Measurements from ENCODE around the gene B4GALNT1. TPM values are rescaled to one million over a fixed set of nuclear protein-coding genes. Genes with fewer than 3 reads are reported as not detected.

Gene B4GALNT1
- total and polyA plus RNA-seq, 9 of the 15 experiments (the other 6 are each of a cell fraction or from before 2014, with no cell fraction given), result 1.0 to 32.2 (median 9.8) TPM

GRCh38 chr12:57629897-57630471 lies 3.0 kb downstream of the B4GALNT1 start:
- intact Hi-C loops (cut with micrococcal nuclease) (no loop called here), in situ Hi-C loops (cut with MboI) (loop anchor here (5.0 kb wide), 2 partner anchors 62 to 102 kb away; partner anchors contain the start of gene OS9)
- ATAC-seq, result no peak
- Histone ChIP-seq H3K4me2 (ENCODE audit: insufficient read depth, low read length) (no peak overlapping the region), H3K27me3 (ENCODE audit: control insufficient read depth in 2 of 2, insufficient read depth in 2 of 2, low read length in 2 of 2) (no peaks in the 10 kb centered on the region), H3K9ac (ENCODE audit: insufficient read depth in 1 of 2, low read depth in 2 of 2, low read length in 2 of 2) (0 out of 4 replicates have a peak overlapping the region, but pooled peaks of 1 of the 2 experiments have one; percentile 48), H3K36me3 (ENCODE audit: control insufficient read depth, insufficient read depth, low read length) (peaks cover 46% of the 10 kb centered on the region; the same call in 2 of the 3 replicates), H3K4me3 (no peak overlapping the region), H3K9me1 (ENCODE audit: control insufficient read depth, insufficient read depth, low read length) (no peaks in the 10 kb centered on the region), H4K20me1 (replicated peaks; ENCODE audit: control insufficient read depth, insufficient read depth, low read length) (no peaks in the 10 kb centered on the region), H3K9me3 (replicated peaks; ENCODE audit: control insufficient read depth, insufficient read depth, low read depth, low read length) (no peaks in the 10 kb centered on the region), H3K79me2 (ENCODE audit: control insufficient read depth, insufficient read depth, low read length) (0 out of 3 replicates have a peak, but pooled peaks cover 5% of the 10 kb centered on the region), H2AFZ (ENCODE audit: low read depth, low read length) (no peak overlapping the region), H3K4me1 (replicated peaks in 1 of 2; ENCODE audit: control insufficient read depth in 2 of 2, insufficient read depth in 2 of 2, low read length in 2 of 2) (peaks cover 0 to 34% of the 10 kb centered on the region in 2 experiments; a peak in 3 of 5 replicates), H3K27ac (ENCODE audit: extremely low read depth, low read depth, low read length) (no peak overlapping the region)
- ChIA-PET POLR2A (interaction anchor here (0.6 to 2.1 kb wide), 5 partner anchors 16 to 176 kb away, joined by 3 to 5 read pairs (median 4); partner anchors contain the start of gene DDIT3), CTCF (ENCODE audit: low intra/inter-chr PET ratio) (no interaction called here)
- WGBS (ENCODE audit: insufficient coverage, low coverage, missing lambda C conversion rate), result 82% methylated on average over 5 of the region's 5 CpGs
- TF ChIP-seq ZNF354B (CRISPR knock-in tag; IDR thresholded peaks at IDR 0.05) (no peak), ZBTB8A (IDR thresholded peaks at IDR 0.05; ENCODE audit: partially characterized antibody) (no peak), RBFOX2 (IDR thresholded peaks at IDR 0.05; ENCODE audit: low read depth, low read length) (0 out of 2 replicates have a peak, but pooled peaks have one; percentile 20), GABPB1 (CRISPR knock-in tag; IDR thresholded peaks at IDR 0.05) (no peak)
- FAIRE-seq, result no peak
- DNase-seq (ENCODE audit: extremely low read depth in 1 of 4, low spot score in 3 of 4), result no peak
- no TSS peak for BruUV-seq (replicated peaks)
